OCI-LY7 (cell line): Measurements from ENCODE around the gene KEL. TPM values are rescaled to one million over a fixed set of nuclear protein-coding genes. Genes with fewer than 3 reads are reported as not detected.

Source experiments
- BruUV-seq: library from RNA; stranded (reverse); fragments of 400-500 nt; replicated peaks from 2 replicates; lab custom pipeline; 2021; lab: Mats Ljungman, UMichigan
- CTCF ChIA-PET: fragments of 300-600 bp; sonication (Branson Sonifier 250); formaldehyde crosslinking; loops from one replicate; lab custom pipeline; 2022; ENCODE audit warnings: antibody characterized with exemption; ENCODE audit not compliant: unreplicated experiment; lab: Charles Lee
- POLR2A ChIA-PET: fragments of 300-600 bp; sonication (Branson Sonifier 250); formaldehyde crosslinking; loops from one replicate; lab custom pipeline; 2022; ENCODE audit warnings: antibody characterized with exemption; lab: Charles Lee
- DNase-seq: peaks from one replicate; pipeline ENCODE4 v3.0.0-alpha.2; 2015; ENCODE audit warnings: low spot score
- H2AFZ ChIP-seq: fragments of 200-600 bp; sonication (generic), shearing (Covaris generic); 2 replicates; pipeline ENCODE4 v1.6.1; 2014; ENCODE audit warnings: mild to moderate bottlenecking, antibody characterized with exemption, low read length, moderate library complexity
- H3K27ac ChIP-seq: fragments of 200-600 bp; sonication (generic); 2 replicates; pipeline ENCODE4 v1.5.1; 2014; ENCODE audit warnings: mixed run types, low read depth, mild to moderate bottlenecking, moderate library complexity, low read length, inconsistent platforms; ENCODE audit not compliant: poor library complexity, severe bottlenecking
- H3K36me3 ChIP-seq: fragments of 200-600 bp; sonication (generic); 2 replicates; pipeline ENCODE4 v1.6.1; 2014; ENCODE audit warnings: mild to moderate bottlenecking, antibody characterized with exemption, low read length, moderate library complexity, mixed read lengths; ENCODE audit not compliant: insufficient read depth
- H3K4me1 ChIP-seq: fragments of 200-600 bp; sonication (generic); 2 replicates; pipeline ENCODE4 v1.5.1; 2014; ENCODE audit warnings: mild to moderate bottlenecking, low read length; ENCODE audit not compliant: insufficient read depth, poor library complexity, severe bottlenecking
- H3K4me2 ChIP-seq: fragments of 200-600 bp; sonication (generic); 2 replicates; pipeline ENCODE4 v1.6.1; 2014; ENCODE audit warnings: mild to moderate bottlenecking, low read length
- H3K4me3 ChIP-seq: fragments of 200-600 bp; sonication (generic); 2 replicates; pipeline ENCODE4 v1.5.1; 2014; ENCODE audit warnings: mild to moderate bottlenecking, low read depth, low read length; ENCODE audit not compliant: poor library complexity, severe bottlenecking
- H3K79me2 ChIP-seq: fragments of 200-600 bp; sonication (generic); 2 replicates; pipeline ENCODE4 v1.6.1; 2016; ENCODE audit warnings: low read depth, mild to moderate bottlenecking, low read length, moderate library complexity, mixed read lengths; ENCODE audit not compliant: insufficient read depth
- H3K9me2 ChIP-seq: fragments of 200-600 bp; sonication (generic); 2 replicates; pipeline ENCODE4 v1.6.1; 2016; ENCODE audit warnings: mild to moderate bottlenecking, low read length, mixed read lengths; ENCODE audit not compliant: insufficient read depth
- H3K9me3 ChIP-seq: fragments of 200-600 bp; sonication (generic); 2 replicates; pipeline ENCODE4 v1.6.1; 2014; ENCODE audit warnings: mild to moderate bottlenecking, mixed run types, low read length, mixed read lengths
- H4K20me1 ChIP-seq: fragments of 200-600 bp; sonication (generic); 2 replicates; pipeline ENCODE4 v1.6.1; 2014; ENCODE audit warnings: mild to moderate bottlenecking, antibody characterized with exemption, low read length, moderate library complexity, mixed read lengths; ENCODE audit not compliant: insufficient read depth
- CTCF ChIP-seq: fragments of 200-600 bp; sonication (generic); conservative IDR thresholded peaks from 2 replicates; pipeline ENCODE4 v1.5.1; 2014; ENCODE audit warnings: mild to moderate bottlenecking, antibody characterized with exemption, low read length, moderate library complexity, mixed read lengths
- EZH2phosphoT487 ChIP-seq: fragments of 200-600 bp; sonication (generic); IDR thresholded peaks from 2 replicates; pipeline ENCODE4 v1.6.1; 2018; ENCODE audit warnings: low read depth, borderline replicate concordance, mild to moderate bottlenecking, mixed run types, antibody characterized with exemption, low read length, moderate library complexity, mixed read lengths
- intact Hi-C: fragments of 100-400 bp; cut with micrococcal nuclease; formaldehyde crosslinking; loops from one replicate; pipeline ENCODE4 v1.10.0; 2022; ENCODE audit not compliant: unreplicated experiment
- total RNA-seq, 2 experiments: library from RNA; depleted of rRNA in 1 of 2; stranded (reverse); fragments of >200 nt in 1 of 2; shearing (Covaris generic) in 1 of 2; gene quantifications; 2 replicates each; pipeline ENCODE4 v1.2.3, GENCODE V29; 2014 to 2022

The KEL gene
- total RNA-seq, 2 experiments from 2014 or later, result 1.5 to 2.2 TPM

DNA sequence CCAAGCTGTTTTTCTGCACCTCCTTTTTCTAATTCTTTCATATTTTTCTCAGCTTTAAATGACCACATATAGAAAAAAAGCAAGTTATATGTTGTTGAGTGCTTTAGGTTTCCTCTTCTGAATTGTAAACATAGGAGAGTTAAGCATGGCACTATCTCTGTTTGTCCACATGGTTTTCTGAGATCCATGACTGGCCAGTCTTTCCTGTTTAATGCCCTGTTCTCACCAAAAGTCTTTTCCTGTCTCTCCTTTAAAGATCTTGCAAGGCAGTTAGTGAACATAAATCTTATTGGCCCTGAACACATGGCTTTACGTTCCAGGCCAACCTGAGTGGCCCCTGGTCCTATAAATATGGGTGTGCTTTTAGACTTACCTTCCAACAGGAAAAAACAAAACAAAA, 48.0 kb downstream of the KEL start:
- ChIA-PET CTCF (no interaction called here), POLR2A (no interaction called here)
- BruUV-seq, result no TSS peak

DNA sequence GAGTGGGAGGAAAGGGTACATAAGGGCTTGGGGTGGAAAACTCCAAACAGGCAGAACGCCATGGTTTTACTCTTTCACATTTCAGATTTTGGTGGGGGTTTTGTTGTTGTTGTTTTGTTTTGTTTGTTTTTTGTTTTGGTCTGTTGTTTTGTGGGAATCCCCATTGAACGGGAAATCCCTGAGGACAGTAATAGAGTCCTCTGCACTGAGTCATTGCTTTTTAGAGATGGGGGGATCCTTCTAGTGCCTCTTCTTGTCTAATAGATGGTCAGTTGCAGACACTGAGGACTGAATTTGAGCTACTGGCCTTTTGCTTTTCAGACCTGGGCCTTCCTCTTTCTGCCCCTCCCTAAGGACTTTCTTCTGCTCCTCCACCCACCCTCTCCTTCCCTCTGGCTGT, 48.6 kb downstream of the KEL start:
- intact Hi-C loops, result no loop called here
- DNase-seq, result no peak
- H3K4me1 ChIP-seq, result no peaks in the 10 kb centered on the region
- TF ChIP-seq EZH2phosphoT487 (no peak), CTCF (no peak)
- no peak overlapping the region for H3K27ac ChIP-seq
- CTCF ChIA-PET, result no interaction called here
- H3K79me2 ChIP-seq, result no peaks in the 10 kb centered on the region
- POLR2A ChIA-PET, result no interaction called here
- H4K20me1 ChIP-seq, result no peaks in the 10 kb centered on the region
- no peak overlapping the region for H2AFZ ChIP-seq
- H3K4me2 ChIP-seq, result no peak overlapping the region
- no peak overlapping the region for H3K4me3 ChIP-seq
- no TSS peak for BruUV-seq
- H3K9me2 ChIP-seq, result no peaks in the 10 kb centered on the region
- no peaks in the 10 kb centered on the region for H3K9me3 ChIP-seq
- H3K36me3 ChIP-seq, result no peaks in the 10 kb centered on the region

More for the DNA sequence above, 48.0 kb downstream of the KEL start:
- H3K4me3 ChIP-seq, result no peak overlapping the region
- no peak overlapping the region for H2AFZ ChIP-seq
- TF ChIP-seq CTCF (no peak), EZH2phosphoT487 (no peak)
- no peaks in the 10 kb centered on the region for H3K36me3 ChIP-seq
- no peaks in the 10 kb centered on the region for H3K9me2 ChIP-seq
- no peaks in the 10 kb centered on the region for H4K20me1 ChIP-seq
- intact Hi-C loops, result no loop called here
- no peak overlapping the region for H3K27ac ChIP-seq
- H3K79me2 ChIP-seq, result no peaks in the 10 kb centered on the region
- no peaks in the 10 kb centered on the region for H3K4me1 ChIP-seq
- no peak for DNase-seq
- H3K9me3 ChIP-seq, result no peaks in the 10 kb centered on the region
- no peak overlapping the region for H3K4me2 ChIP-seq

GRCh38 chr7:142913051-142913450, 49.1 kb downstream of the KEL start:
- no TSS peak for BruUV-seq
- ChIA-PET POLR2A (no interaction called here), CTCF (no interaction called here)
- Histone ChIP-seq H3K27ac (no peak overlapping the region), H3K9me3 (no peaks in the 10 kb centered on the region), H3K9me2 (no peaks in the 10 kb centered on the region), H3K4me3 (no peak overlapping the region), H3K4me1 (no peaks in the 10 kb centered on the region), H4K20me1 (no peaks in the 10 kb centered on the region), H3K79me2 (no peaks in the 10 kb centered on the region), H3K36me3 (no peaks in the 10 kb centered on the region), H3K4me2 (no peak overlapping the region), H2AFZ (no peak overlapping the region)
- no peak for DNase-seq
- intact Hi-C loops, result no loop called here
- TF ChIP-seq EZH2phosphoT487 (no peak), CTCF (no peak)
